HFF-Myc (cell line): ENCODE results near the gene UGGT1.
A peak's percentile ranks its signal among the peaks of the same experiment; 100 is the strongest.

Experiments
- DNase-seq: peaks from one replicate; pipeline ENCODE4 v3.0.0-alpha.2; 2011; ENCODE audit warnings: low read depth; ENCODE audit errors: extremely low read depth
- H3K4me3 ChIP-seq: replicated peaks from 2 replicates; pipeline ENCODE4 v1.5.1; 2011; ENCODE audit warnings: low read depth, mild to moderate bottlenecking, control low read depth, low read length
- TF ChIP-seq, protein P1 (sequence below): IDR thresholded peaks from 2 replicates; pipeline ENCODE4 v1.5.1; 2012; ENCODE audit warnings: mild to moderate bottlenecking, low read depth, low read length, control low read depth; ENCODE audit errors: missing control alignments

Gene UGGT1, protein sequence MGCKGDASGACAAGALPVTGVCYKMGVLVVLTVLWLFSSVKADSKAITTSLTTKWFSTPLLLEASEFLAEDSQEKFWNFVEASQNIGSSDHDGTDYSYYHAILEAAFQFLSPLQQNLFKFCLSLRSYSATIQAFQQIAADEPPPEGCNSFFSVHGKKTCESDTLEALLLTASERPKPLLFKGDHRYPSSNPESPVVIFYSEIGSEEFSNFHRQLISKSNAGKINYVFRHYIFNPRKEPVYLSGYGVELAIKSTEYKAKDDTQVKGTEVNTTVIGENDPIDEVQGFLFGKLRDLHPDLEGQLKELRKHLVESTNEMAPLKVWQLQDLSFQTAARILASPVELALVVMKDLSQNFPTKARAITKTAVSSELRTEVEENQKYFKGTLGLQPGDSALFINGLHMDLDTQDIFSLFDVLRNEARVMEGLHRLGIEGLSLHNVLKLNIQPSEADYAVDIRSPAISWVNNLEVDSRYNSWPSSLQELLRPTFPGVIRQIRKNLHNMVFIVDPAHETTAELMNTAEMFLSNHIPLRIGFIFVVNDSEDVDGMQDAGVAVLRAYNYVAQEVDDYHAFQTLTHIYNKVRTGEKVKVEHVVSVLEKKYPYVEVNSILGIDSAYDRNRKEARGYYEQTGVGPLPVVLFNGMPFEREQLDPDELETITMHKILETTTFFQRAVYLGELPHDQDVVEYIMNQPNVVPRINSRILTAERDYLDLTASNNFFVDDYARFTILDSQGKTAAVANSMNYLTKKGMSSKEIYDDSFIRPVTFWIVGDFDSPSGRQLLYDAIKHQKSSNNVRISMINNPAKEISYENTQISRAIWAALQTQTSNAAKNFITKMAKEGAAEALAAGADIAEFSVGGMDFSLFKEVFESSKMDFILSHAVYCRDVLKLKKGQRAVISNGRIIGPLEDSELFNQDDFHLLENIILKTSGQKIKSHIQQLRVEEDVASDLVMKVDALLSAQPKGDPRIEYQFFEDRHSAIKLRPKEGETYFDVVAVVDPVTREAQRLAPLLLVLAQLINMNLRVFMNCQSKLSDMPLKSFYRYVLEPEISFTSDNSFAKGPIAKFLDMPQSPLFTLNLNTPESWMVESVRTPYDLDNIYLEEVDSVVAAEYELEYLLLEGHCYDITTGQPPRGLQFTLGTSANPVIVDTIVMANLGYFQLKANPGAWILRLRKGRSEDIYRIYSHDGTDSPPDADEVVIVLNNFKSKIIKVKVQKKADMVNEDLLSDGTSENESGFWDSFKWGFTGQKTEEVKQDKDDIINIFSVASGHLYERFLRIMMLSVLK (N-terminal part only)

DNA sequence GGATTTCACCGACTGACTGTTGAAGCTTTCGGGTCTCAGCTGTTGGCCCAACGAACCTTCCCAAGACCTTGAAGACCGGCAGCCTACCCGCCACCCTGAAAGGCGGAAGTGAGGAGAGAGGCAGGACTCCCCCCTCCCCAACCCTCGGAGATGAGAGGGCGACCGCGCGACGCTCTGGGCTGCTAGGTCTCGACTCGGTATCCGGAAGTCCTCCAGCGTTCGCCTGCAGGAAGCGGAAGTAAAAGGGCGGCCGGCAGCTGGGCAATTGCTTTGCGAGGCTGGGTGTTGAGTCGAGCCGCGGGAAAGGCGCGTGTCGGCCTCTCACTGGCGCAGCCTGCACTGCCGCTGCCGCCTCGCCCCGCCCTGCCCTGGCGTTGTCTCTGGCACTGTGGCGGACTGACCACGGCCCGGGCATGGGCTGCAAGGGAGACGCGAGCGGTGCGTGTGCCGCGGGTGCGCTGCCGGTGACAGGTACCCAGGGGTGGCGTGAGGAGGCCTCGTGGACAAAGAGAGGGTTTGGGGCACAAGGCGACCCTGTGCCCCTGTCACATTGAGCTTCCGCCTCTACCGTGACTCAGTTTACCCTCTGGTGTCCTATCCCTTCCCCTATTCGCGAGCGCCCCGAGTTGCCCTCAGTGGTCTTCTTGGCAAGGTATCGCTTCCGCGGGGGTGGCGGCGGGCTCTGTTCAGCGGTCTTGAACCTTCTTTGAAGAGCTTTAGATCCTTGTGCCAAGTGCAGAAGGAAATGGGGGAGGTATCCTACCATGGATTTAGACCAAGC lies at the start of gene UGGT1:
Gene UGGT1 (plus strand): TSS at position 256 of the 781 bp plus-strand sequence. CDS start 158 bp downstream, at position 414.
- H3K4me3 ChIP-seq: peak within 1 kb of the TSS; percentile 97
- peak; percentile 89 for DNase-seq
- TF ChIP-seq, protein P1, sequence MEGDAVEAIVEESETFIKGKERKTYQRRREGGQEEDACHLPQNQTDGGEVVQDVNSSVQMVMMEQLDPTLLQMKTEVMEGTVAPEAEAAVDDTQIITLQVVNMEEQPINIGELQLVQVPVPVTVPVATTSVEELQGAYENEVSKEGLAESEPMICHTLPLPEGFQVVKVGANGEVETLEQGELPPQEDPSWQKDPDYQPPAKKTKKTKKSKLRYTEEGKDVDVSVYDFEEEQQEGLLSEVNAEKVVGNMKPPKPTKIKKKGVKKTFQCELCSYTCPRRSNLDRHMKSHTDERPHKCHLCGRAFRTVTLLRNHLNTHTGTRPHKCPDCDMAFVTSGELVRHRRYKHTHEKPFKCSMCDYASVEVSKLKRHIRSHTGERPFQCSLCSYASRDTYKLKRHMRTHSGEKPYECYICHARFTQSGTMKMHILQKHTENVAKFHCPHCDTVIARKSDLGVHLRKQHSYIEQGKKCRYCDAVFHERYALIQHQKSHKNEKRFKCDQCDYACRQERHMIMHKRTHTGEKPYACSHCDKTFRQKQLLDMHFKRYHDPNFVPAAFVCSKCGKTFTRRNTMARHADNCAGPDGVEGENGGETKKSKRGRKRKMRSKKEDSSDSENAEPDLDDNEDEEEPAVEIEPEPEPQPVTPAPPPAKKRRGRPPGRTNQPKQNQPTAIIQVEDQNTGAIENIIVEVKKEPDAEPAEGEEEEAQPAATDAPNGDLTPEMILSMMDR: no peak

DNA sequence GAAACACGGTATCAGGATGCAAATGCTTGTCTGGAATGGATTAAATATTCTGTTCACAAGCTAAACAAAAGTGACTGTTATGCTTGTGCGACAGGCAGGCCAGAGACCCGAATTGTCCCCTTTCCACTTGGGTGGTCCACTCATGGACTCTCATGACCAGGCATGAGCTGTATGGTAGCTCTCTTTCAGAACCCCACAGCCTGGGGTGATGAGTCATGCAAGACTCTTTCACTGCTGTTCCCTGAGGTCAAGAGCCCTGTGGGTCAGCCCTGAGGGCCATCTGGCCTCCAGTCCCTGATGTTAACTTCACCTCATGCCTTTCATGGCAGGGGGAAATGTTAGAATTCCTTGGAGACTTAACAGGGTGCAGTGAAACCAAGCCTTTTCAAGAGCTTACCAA lies 49.4 kb upstream of the UGGT1 start:
- no peak overlapping the region for H3K4me3 ChIP-seq
- DNase-seq: no peak
- TF ChIP-seq, protein P1: no peak

DNA sequence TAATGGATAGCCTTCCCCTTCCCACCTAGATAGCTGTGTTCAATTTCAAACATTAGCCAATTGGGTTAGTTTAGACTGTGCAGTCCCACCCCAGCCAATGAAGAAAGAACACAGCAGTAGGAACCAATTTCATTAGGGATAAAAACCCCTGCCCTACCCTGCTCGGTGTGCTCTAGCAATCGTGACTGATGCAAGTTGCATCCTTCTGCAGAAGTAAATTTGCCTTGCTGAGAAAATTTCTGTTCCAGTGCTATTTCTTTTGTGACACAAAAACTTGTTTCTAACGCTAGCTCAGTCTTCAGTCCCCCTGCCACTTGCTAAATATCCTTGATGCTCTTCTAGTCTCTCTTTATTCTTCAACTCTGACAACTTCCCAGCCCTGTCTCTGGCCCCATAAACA lies 48.0 kb upstream of the UGGT1 start:
- no peak for DNase-seq
- H3K4me3 ChIP-seq: no peak overlapping the region
- TF ChIP-seq, protein P1: no peak

DNA sequence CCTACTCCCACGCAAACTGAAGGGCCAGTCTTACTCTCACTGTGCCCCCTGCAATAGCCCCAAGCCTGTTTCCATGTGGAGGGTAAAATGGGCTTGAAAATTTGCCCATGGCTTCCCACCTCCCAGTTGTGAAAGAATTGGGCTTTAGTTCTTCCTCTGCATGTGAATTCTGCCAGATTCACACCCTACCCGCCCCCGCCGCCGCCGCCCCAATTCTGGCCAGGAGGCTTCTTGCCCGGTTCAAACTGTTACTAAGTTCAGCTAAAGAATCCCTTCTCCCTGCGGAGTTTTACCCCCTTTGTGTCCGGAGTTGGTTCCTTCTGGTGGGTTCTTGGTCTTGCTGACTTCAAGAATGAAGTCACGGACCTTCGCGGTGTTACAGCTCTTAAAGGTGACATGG lies 37.7 kb upstream of the UGGT1 start:
- H3K4me3 ChIP-seq: no peak overlapping the region
- DNase-seq: no peak
- TF ChIP-seq, protein P1: no peak

DNA sequence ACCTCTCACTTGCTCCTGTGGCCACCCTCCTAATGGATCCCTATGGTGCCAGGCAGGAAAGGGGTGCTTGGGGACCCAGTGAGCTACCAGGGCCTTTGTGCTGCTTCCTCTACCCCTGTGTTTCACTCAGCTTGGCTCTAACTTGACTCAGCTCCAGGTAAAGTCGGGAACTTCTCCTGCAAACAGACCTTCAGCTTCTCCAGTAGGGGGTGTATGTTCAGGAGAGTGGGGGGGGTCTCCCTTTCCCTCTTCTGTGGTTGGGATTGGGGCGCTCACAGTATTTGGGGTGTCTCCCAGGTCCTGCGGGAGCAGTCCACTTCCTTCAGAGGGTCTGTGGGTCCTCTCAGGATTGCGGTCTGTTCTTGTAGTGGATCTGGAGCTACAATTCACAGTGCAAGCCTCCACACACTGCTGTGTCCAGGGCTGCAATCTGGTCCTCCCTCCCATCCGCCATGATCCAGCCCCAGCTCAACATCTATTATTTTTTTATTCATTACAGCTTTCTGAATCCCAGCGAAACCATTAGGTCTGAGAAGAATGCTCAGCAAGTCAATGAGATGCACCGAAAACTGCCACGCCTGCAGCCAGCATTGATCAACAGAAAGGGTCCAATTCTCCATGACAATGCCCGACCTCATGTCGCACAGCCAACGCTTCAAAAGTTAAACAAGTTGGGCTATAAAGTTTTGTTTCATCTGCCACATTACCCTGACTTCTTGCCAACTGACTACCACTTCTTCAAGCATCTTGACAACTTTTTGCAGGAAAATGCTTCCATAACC lies 36.7 kb upstream of the UGGT1 start:
- no peak overlapping the region for H3K4me3 ChIP-seq
- DNase-seq: no peak
- TF ChIP-seq, protein P1: no peak
